ENCODE results near the gene GLI1. TPM values are rescaled to one million over a fixed set of nuclear protein-coding genes. Genes with fewer than 3 reads are reported as not detected.
"Not testable (repeated sequence)": the region's sequence is repeated elsewhere in the genome, so short reads cannot be mapped to it uniquely, and the experiment has no call there.

GLI1 gene
- total and polyA plus RNA-seq, 7 donors = 0.60 to 3.9 (median 1.5) TPM; not detected in 2

DNA sequence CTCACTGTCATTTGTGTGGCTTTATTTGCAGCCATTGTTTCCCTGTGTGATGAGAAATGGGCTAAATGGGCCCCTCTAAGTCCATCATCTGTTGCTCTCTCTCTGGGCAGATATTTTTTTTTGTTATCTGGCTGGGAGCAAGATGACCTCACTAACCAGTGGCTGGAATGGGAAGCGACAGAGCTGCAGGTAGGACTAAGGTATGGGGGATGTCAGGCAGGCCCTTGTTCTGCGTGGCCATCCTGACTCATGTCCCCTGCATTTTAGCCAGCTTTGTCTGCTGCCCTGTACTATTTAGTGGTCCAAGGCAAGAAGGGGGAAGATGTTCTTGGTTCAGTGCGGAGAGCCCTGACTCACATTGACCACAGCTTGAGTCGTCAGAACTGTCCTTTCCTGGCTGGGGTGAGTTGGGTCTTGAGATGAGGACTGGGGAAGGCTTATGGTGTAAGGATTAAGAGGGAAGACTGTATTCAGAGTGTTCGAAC lies 29.6 kb downstream of the GLI1 start:
- intact Hi-C loops (cut with DNase I) = loop anchor here (5.0 kb wide), 1 partner anchor 33 kb away; the partner anchor contains the start of genes DDIT3 and MBD6
- no peak for DNase-seq
- H3K27me3 ChIP-seq = no peaks in the 10 kb centered on the region
- peak overlapping the region in 1 of 4 donors; percentile 87 for H3K27ac ChIP-seq
- WGBS, 2 donors = 90 to 91% methylated on average over 5 of the region's 5 CpGs
- peak overlapping the region in 2 of 4 donors; percentile 80 to 97 for H3K4me3 ChIP-seq
- H3K9me3 ChIP-seq = no peaks in the 10 kb centered on the region
- TF ChIP-seq EP300 (IDR thresholded peaks at IDR 0.05) = no peak
- no peak for TF ChIP-seq POLR2A (IDR thresholded peaks at IDR 0.05)
- no peak for TF ChIP-seq POLR2AphosphoS5 (IDR thresholded peaks at IDR 0.05)
- TF ChIP-seq, protein P1, sequence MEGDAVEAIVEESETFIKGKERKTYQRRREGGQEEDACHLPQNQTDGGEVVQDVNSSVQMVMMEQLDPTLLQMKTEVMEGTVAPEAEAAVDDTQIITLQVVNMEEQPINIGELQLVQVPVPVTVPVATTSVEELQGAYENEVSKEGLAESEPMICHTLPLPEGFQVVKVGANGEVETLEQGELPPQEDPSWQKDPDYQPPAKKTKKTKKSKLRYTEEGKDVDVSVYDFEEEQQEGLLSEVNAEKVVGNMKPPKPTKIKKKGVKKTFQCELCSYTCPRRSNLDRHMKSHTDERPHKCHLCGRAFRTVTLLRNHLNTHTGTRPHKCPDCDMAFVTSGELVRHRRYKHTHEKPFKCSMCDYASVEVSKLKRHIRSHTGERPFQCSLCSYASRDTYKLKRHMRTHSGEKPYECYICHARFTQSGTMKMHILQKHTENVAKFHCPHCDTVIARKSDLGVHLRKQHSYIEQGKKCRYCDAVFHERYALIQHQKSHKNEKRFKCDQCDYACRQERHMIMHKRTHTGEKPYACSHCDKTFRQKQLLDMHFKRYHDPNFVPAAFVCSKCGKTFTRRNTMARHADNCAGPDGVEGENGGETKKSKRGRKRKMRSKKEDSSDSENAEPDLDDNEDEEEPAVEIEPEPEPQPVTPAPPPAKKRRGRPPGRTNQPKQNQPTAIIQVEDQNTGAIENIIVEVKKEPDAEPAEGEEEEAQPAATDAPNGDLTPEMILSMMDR (IDR thresholded peaks at IDR 0.05) = no peak
- H3K36me3 ChIP-seq = peaks cover 19 to 44% (median 22%) of the 10 kb centered on the region in 4 donors
- H3K4me1 ChIP-seq = peaks cover 0 to 22% (median 13%) of the 10 kb centered on the region in 4 donors

DNA sequence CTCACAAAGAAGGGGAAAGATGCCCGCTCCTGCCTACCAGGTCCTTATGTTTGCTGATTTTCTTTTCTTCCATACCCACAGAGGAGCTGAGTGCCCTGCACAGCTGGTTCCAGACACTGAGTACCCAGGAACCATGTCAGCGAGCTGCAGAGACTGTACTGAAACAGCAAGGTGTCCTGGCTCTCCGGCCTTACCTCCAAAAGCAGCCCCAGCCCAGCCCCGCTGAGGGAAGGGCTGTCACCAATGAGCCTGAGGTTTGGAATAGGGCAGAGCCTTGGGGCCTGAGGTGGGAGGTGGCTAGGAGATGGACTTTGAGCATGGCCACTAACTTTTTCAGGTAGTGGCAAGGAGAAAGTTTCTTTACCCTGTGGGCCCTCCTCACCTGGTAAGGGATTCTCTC lies 30.5 kb downstream of the GLI1 start:
- DNase-seq = no peak
- H3K36me3 ChIP-seq = peaks cover 19 to 48% (median 22%) of the 10 kb centered on the region in 4 donors
- H3K9me3 ChIP-seq = no peaks in the 10 kb centered on the region
- H3K4me3 ChIP-seq = no peak overlapping the region
- H3K4me1 ChIP-seq = peaks cover 0 to 22% (median 13%) of the 10 kb centered on the region in 4 donors
- 97 to 98% methylated on average over 4 of the region's 4 CpGs for WGBS, 2 donors
- no peaks in the 10 kb centered on the region for H3K27me3 ChIP-seq
- H3K27ac ChIP-seq = no peak overlapping the region
- TF ChIP-seq POLR2A (IDR thresholded peaks at IDR 0.05) = no peak
- TF ChIP-seq POLR2AphosphoS5 (IDR thresholded peaks at IDR 0.05) = no peak
- TF ChIP-seq EP300 (IDR thresholded peaks at IDR 0.05) = no peak
- TF ChIP-seq, protein P1 (IDR thresholded peaks at IDR 0.05) = no peak
- intact Hi-C loops (cut with DNase I) = no loop called here

- intact Hi-C loops (cut with DNase I) = no loop called here
- Histone ChIP-seq H3K27ac (no peak overlapping the region), H3K36me3 (peaks cover 19 to 62% (median 22%) of the 10 kb centered on the region in 4 donors), H3K4me1 (peaks cover 0 to 22% (median 13%) of the 10 kb centered on the region in 4 donors), H3K4me3 (no peak overlapping the region), H3K9me3 (no peaks in the 10 kb centered on the region), H3K27me3 (no peaks in the 10 kb centered on the region)
- WGBS, 2 donors = 91 to 92% methylated on average over 15 of the region's 15 CpGs
- no peak for TF ChIP-seq POLR2AphosphoS5 (IDR thresholded peaks at IDR 0.05)
- TF ChIP-seq, protein P1 (IDR thresholded peaks at IDR 0.05) = no peak
- TF ChIP-seq POLR2A (IDR thresholded peaks at IDR 0.05) = no peak
- TF ChIP-seq EP300 (IDR thresholded peaks at IDR 0.05) = no peak
- no peak for DNase-seq
These were observed 32.1 kb downstream of the GLI1 start for GRCh38 chr12:57491393-57492280.

DNA sequence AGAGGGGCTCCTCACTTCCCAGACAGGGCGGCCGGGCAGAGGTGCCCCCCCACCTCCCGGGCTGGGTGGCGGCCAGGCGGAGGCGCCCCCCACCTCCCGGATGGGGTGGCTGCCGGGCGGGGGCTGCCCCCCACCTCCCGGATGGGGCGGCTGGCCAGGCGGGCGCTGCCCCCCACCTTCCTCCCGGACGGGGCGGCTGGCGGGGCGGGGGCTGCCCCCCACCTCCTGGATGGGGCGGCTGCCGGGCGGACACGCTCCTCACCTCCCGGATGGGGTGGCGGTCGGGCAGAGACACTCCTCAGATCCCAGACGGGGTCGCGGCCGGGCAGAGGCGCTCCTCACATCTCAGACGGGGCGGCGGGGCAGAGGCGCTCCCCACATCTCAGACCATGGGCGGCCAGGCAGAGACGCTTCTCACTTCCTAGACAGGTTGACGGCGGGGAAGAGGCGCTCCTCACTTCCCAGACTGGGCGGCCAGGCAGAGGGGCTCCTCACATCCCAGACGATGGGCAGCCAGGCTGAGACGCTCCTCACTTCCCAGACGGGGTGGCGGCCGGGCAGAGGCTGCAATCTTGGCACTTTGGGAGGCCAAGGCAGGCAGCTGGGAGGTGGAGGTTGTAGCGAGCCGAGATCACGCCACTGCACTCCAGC lies 35.6 kb downstream of the GLI1 start:
- WGBS, 2 donors = 97% methylated on average over 45 of the region's 48 CpGs

GRCh38 chr12:57496822-57497221 lies 37.2 kb downstream of the GLI1 start:
- no peaks in the 10 kb centered on the region for H3K9me3 ChIP-seq
- no peak for DNase-seq
- intact Hi-C loops (cut with DNase I) = no loop called here
- H3K4me1 ChIP-seq = no peaks in the 10 kb centered on the region
- H3K27ac ChIP-seq = no peak overlapping the region
- TF ChIP-seq, protein P1 (IDR thresholded peaks at IDR 0.05) = no peak
- H3K36me3 ChIP-seq = peaks cover 24 to 85% (median 35%) of the 10 kb centered on the region in 4 donors
- H3K4me3 ChIP-seq = no peak overlapping the region
- H3K27me3 ChIP-seq = no peaks in the 10 kb centered on the region

More for the DNA sequence above, 35.6 kb downstream of the GLI1 start:
- H3K4me1 ChIP-seq; H3K9me3 ChIP-seq; H3K4me3 ChIP-seq; H3K27ac ChIP-seq; intact Hi-C loops (cut with DNase I); H3K27me3 ChIP-seq; DNase-seq: not testable (repeated sequence)
- H3K36me3 ChIP-seq = peaks cover 24 to 85% (median 36%) of the 10 kb centered on the region in 4 donors
